Subcutaneous abdominal adipose tissue (tissue), 5 donors: ENCODE results near the gene RABEP2.
A peak's percentile ranks its signal among the peaks of the same experiment; 100 is the strongest.
"Not testable (repeated sequence)": the region's sequence is repeated elsewhere in the genome, so short reads cannot be mapped to it uniquely, and the experiment has no call there.

Source experiments
- H3K27ac ChIP-seq: one replicate; pipeline ENCODE4 v1.7.0; 2013; ENCODE audit warnings: low read depth, mild to moderate bottlenecking, inconsistent platforms, low read length, moderate library complexity
- H3K27me3 ChIP-seq, 5 donors: one replicate each; pipeline ENCODE4 v1.7.0; 2013; ENCODE audit warnings: low read length in 5 of 5, inconsistent platforms in 1 of 5; ENCODE audit not compliant: control insufficient read depth in 5 of 5, insufficient read depth in 4 of 5
- H3K36me3 ChIP-seq, 5 donors: one replicate each; pipeline ENCODE4 v1.7.0; 2013; ENCODE audit warnings: low read length in 5 of 5; ENCODE audit not compliant: control insufficient read depth in 5 of 5, insufficient read depth in 5 of 5
- H3K4me1 ChIP-seq, 5 donors: one replicate each; pipeline ENCODE4 v1.7.0; 2013; ENCODE audit warnings: low read length in 5 of 5, mild to moderate bottlenecking in 3 of 5, moderate library complexity in 1 of 5; ENCODE audit not compliant: control insufficient read depth in 5 of 5, insufficient read depth in 5 of 5
- H3K4me3 ChIP-seq, 5 donors: one replicate each; pipeline ENCODE4 v1.7.0; 2013; ENCODE audit warnings: low read length in 5 of 5, low read depth in 1 of 5
- H3K9ac ChIP-seq, 5 donors: one replicate each; pipeline ENCODE4 v1.7.0; 2013; ENCODE audit warnings: low read length in 5 of 5, mild to moderate bottlenecking in 4 of 5, moderate library complexity in 3 of 5
- H3K9me3 ChIP-seq, 5 donors: one replicate each; pipeline ENCODE4 v1.7.0; 2013; ENCODE audit warnings: low read length in 5 of 5; ENCODE audit not compliant: control insufficient read depth in 5 of 5
- donor health status: healthy.
- donor health status: healthy.
- donor health status: healthy.
- donor health status: healthy.
- donor health status: healthy.

RABEP2 gene

DNA sequence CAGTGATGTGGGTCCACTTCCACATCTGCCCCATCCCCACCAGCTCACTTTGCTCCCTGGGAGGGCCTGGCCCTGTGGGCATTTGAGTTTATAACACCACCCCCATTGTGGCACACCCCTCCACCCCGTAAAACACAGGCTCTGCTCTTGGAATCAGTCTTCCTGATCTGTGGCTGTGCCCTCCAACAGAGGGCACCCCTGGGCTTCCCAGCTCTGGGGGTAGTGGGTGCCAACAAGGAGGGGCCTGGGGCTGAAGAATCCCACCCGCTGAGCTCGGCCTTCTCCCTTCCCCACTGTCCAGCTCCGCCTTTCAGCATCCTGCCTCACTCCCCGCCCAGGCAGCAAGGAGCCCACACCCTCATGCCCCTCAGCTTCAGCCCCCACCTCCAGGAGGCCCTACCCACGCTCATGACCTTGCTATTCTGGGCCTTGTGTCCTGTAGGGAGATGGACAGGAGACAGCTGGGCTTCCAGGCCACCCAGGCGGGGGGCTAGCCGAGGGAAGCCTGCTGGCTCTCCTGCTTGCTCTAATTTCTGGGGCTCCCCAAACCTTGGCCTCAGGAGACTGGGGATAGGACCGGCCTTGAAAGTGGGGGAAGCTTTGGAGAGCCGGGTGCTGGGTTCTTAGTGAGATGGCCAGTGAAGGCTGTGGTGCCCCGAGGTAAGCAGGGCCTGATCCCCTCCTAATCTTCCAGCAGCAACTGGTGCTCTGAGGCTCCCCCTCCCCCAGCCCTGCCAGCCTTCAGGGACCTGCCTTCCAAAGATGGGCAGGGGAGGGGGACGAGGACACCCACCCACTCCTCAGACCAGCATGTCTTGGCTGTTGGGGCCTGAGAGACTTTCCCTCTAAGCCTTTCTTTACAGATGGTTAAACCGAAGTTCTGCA lies 49.7 kb downstream of the RABEP2 start:
- H3K9me3 ChIP-seq: no peaks in the 10 kb centered on the region
- H3K4me1 ChIP-seq: peaks cover 0 to 13% (median 12%) of the 10 kb centered on the region in 5 donors
- H3K36me3 ChIP-seq: peaks cover 0 to 44% (median 37%) of the 10 kb centered on the region in 5 donors
- no peak overlapping the region for H3K27ac ChIP-seq
- H3K4me3 ChIP-seq: no peak overlapping the region
- H3K27me3 ChIP-seq: peaks cover 0 to 3% (median under 1%) of the 10 kb centered on the region in 5 donors
- H3K9ac ChIP-seq: no peak overlapping the region

GRCh38 chr16:28874406-28874805 lies 50.6 kb downstream of the RABEP2 start:
- H3K9ac ChIP-seq: no peak overlapping the region
- no peaks in the 10 kb centered on the region for H3K27me3 ChIP-seq
- peaks cover 0 to 54% (median 47%) of the 10 kb centered on the region in 5 donors for H3K36me3 ChIP-seq

DNA sequence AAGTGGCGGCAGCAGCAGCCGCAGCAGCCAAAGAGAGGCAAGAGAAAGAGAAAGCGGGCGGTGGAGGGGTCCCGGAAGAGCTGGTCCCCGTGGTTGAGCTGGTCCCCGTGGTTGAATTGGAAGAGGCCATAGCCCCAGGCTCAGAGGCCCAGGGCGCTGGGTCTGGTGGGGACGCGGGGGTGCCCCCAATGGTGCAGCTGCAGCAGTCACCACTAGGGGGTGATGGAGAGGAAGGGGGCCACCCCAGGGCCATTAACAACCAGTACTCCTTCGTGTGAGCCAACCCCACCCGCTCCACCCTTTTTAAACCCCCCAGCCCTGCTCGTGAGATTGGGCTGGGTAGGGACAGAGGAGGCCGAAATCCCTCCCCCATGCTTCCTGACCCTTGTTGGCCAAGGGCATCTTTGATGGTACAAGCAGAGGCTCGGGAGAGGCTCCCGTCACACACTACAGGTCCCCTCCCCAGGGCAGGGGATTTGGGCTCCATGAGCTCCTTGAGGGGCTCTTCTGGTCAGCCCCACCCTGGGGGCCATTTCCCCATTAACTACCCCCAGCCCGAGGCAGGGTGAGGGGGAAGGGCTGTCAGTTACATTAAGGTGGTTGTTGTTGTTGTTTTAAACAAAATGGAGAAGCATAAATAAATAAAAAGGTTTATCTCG lies 51.4 kb downstream of the RABEP2 start:
- H3K4me1 ChIP-seq: no peaks in the 10 kb centered on the region
- no peaks in the 10 kb centered on the region for H3K9me3 ChIP-seq
- no peaks in the 10 kb centered on the region for H3K27me3 ChIP-seq
- H3K4me3 ChIP-seq: no peak overlapping the region
- H3K9ac ChIP-seq: no peak overlapping the region
- peaks cover 0 to 61% (median 54%) of the 10 kb centered on the region in 5 donors for H3K36me3 ChIP-seq
- no peak overlapping the region for H3K27ac ChIP-seq

More at GRCh38 chr16:28874406-28874805, 50.6 kb downstream of the RABEP2 start:
- no peaks in the 10 kb centered on the region for H3K9me3 ChIP-seq
- H3K27ac ChIP-seq: no peak overlapping the region
- H3K4me3 ChIP-seq: no peak overlapping the region
- peaks cover 0 to 4% (median 4%) of the 10 kb centered on the region in 5 donors for H3K4me1 ChIP-seq

DNA sequence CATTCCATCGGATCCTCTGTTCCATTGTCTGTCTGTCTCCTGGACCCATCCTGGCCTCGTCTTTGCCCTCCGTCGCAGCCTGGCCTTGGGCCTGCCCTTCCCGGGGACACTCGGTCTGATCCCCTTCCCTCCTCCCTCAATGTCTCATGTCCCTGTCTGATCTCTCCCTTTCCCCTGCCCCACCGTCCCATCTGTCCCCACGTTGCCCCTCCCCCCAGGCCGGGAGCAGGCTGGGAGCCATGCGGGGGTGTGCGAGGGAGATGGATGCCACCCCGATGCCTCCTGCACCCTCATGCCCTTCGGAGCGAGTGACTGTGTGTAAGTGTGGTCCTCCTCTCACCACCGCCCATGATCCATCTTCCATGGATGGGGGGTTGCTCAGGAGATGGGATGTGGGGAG lies 52.1 kb downstream of the RABEP2 start:
- Histone ChIP-seq H3K9ac (no peak overlapping the region), H3K27ac (no peak overlapping the region), H3K27me3 (no peaks in the 10 kb centered on the region), H3K4me3 (no peak overlapping the region), H3K36me3 (peaks cover 0 to 64% (median 57%) of the 10 kb centered on the region in 5 donors), H3K9me3 (no peaks in the 10 kb centered on the region), H3K4me1 (no peaks in the 10 kb centered on the region)

- peaks cover 2 to 17% (median 16%) of the 10 kb centered on the region in 5 donors for H3K4me1 ChIP-seq
- no peaks in the 10 kb centered on the region for H3K27me3 ChIP-seq
- H3K9ac ChIP-seq: no peak overlapping the region
- H3K27ac ChIP-seq: no peak overlapping the region
- H3K9me3 ChIP-seq: no peaks in the 10 kb centered on the region
- peaks cover 0 to 70% (median 62%) of the 10 kb centered on the region in 5 donors for H3K36me3 ChIP-seq
- H3K4me3 ChIP-seq: no peak overlapping the region
These were observed 55.8 kb downstream of the RABEP2 start for GRCh38 chr16:28869201-28869600.

GRCh38 chr16:28867646-28868045 lies 57.4 kb downstream of the RABEP2 start:
- H3K4me3 ChIP-seq, H3K27me3 ChIP-seq: not testable (repeated sequence)
- H3K36me3 ChIP-seq: peaks cover 0 to 59% (median 53%) of the 10 kb centered on the region in 5 donors

GRCh38 chr16:28867241-28867640 lies 57.8 kb downstream of the RABEP2 start:
- no peak overlapping the region for H3K4me3 ChIP-seq
- no peaks in the 10 kb centered on the region for H3K27me3 ChIP-seq

More at GRCh38 chr16:28867646-28868045, 57.4 kb downstream of the RABEP2 start:
- H3K9me3 ChIP-seq, H3K27ac ChIP-seq, H3K9ac ChIP-seq: not testable (repeated sequence)
- H3K4me1 ChIP-seq: peaks cover 2 to 26% (median 21%) of the 10 kb centered on the region in 5 donors

GRCh38 chr16:28866454-28866804 lies 58.6 kb downstream of the RABEP2 start:
- peaks cover 2 to 32% (median 23%) of the 10 kb centered on the region in 5 donors for H3K4me1 ChIP-seq
- H3K9me3 ChIP-seq: no peaks in the 10 kb centered on the region
- no peaks in the 10 kb centered on the region for H3K27me3 ChIP-seq
- peaks cover 0 to 47% (median 42%) of the 10 kb centered on the region in 5 donors for H3K36me3 ChIP-seq
- H3K9ac ChIP-seq: no peak overlapping the region
- H3K27ac ChIP-seq: no peak overlapping the region
- no peak overlapping the region for H3K4me3 ChIP-seq

More at GRCh38 chr16:28867241-28867640, 57.8 kb downstream of the RABEP2 start:
- Histone ChIP-seq H3K27ac (no peak overlapping the region), H3K4me1 (peaks cover 2 to 30% (median 23%) of the 10 kb centered on the region in 5 donors), H3K9ac (no peak overlapping the region), H3K36me3 (peaks cover 0 to 55% (median 49%) of the 10 kb centered on the region in 5 donors), H3K9me3 (no peaks in the 10 kb centered on the region)

- H3K4me1 ChIP-seq: peaks cover 2 to 32% (median 23%) of the 10 kb centered on the region in 5 donors
- H3K27ac ChIP-seq: no peak overlapping the region
- peaks cover 0 to 41% (median 37%) of the 10 kb centered on the region in 5 donors for H3K36me3 ChIP-seq
- no peaks in the 10 kb centered on the region for H3K27me3 ChIP-seq
- no peaks in the 10 kb centered on the region for H3K9me3 ChIP-seq
- H3K9ac ChIP-seq: peak overlapping the region in 2 of 5 donors; percentile 1 to 41
- no peak overlapping the region for H3K4me3 ChIP-seq
These were observed 59.1 kb downstream of the RABEP2 start for GRCh38 chr16:28865722-28866453.
